Stromal cell of bone marrow (primary cell): ENCODE results near the gene ARPC5.
"Not testable (repeated sequence)": the region's sequence is repeated elsewhere in the genome, so short reads cannot be mapped to it uniquely, and the experiment has no call there.

Source experiments
- DNase-seq: peaks from one replicate; pipeline ENCODE4 v3.0.0-alpha.2; 2012; ENCODE audit warnings: low read depth

ARPC5 gene

GRCh38 chr1:183635606-183636333 is at the start of gene ARPC5:
ARPC5 (minus strand) TSS chr1:183635783; CDS start chr1:183635659, 124 bp downstream.
- peak; percentile 96 for DNase-seq

GRCh38 chr1:183685112-183685713 is 49.6 kb upstream of the ARPC5 start:
- DNase-seq = peak; percentile 20

- DNase-seq = not testable (repeated sequence)
Observed at GRCh38 chr1:183679363-183679762, 43.8 kb upstream of the ARPC5 start.

- DNase-seq = no peak
Observed at GRCh38 chr1:183678819-183679218, 43.2 kb upstream of the ARPC5 start.

GRCh38 chr1:183676586-183677189 is 41.1 kb upstream of the ARPC5 start:
- peak; percentile 44 for DNase-seq

GRCh38 chr1:183675883-183676585 is 40.5 kb upstream of the ARPC5 start:
- DNase-seq = no peak

GRCh38 chr1:183675381-183675780 is 39.8 kb upstream of the ARPC5 start:
- no peak for DNase-seq

GRCh38 chr1:183674886-183675285 is 39.3 kb upstream of the ARPC5 start:
- no peak for DNase-seq

GRCh38 chr1:183674339-183674738 is 38.8 kb upstream of the ARPC5 start:
- DNase-seq = peak; percentile 63

- no peak for DNase-seq
Observed at GRCh38 chr1:183673605-183674323, 38.2 kb upstream of the ARPC5 start.

GRCh38 chr1:183670169-183670568 is 34.6 kb upstream of the ARPC5 start:
- DNase-seq = no peak

GRCh38 chr1:183656355-183656754 is 20.8 kb upstream of the ARPC5 start:
- DNase-seq = no peak

GRCh38 chr1:183655562-183656075 is 20.0 kb upstream of the ARPC5 start:
- DNase-seq = peak; percentile 72

GRCh38 chr1:183654706-183655105 is 19.1 kb upstream of the ARPC5 start:
- no peak for DNase-seq

GRCh38 chr1:183653876-183654451 is 18.4 kb upstream of the ARPC5 start:
- DNase-seq = no peak

GRCh38 chr1:183653462-183653794 is 17.8 kb upstream of the ARPC5 start:
- no peak for DNase-seq

GRCh38 chr1:183652547-183653461 is 17.2 kb upstream of the ARPC5 start, which contains the start of gene APOBEC4:
APOBEC4 (minus strand) TSS chr1:183653316; CDS start chr1:183648781, 4,535 bp downstream.
- no peak for DNase-seq

- DNase-seq = no peak
Observed at GRCh38 chr1:183652107-183652506, 16.5 kb upstream of the ARPC5 start.

- DNase-seq = no peak
Observed at GRCh38 chr1:183651612-183652011, 16.0 kb upstream of the ARPC5 start.

GRCh38 chr1:183648042-183648441 is 12.5 kb upstream of the ARPC5 start:
- peak; percentile 16 for DNase-seq
